Neural progenitor cell (in vitro differentiated cells): ENCODE data around the gene ANO2.

Experiments
- EZH2 ChIP-seq: fragments of 200-600 bp; sonication (generic); IDR thresholded peaks from 2 replicates; pipeline ENCODE4 v1.6.1; 2017; ENCODE audit warnings: antibody characterized with exemption, mild to moderate bottlenecking, moderate library complexity
- TF ChIP-seq, protein P1 (sequence below): fragments of 200-600 bp; sonication (generic); IDR thresholded peaks from 2 replicates; pipeline ENCODE4 v1.5.1; 2017; ENCODE audit warnings: antibody characterized with exemption, mild to moderate bottlenecking

DNA sequence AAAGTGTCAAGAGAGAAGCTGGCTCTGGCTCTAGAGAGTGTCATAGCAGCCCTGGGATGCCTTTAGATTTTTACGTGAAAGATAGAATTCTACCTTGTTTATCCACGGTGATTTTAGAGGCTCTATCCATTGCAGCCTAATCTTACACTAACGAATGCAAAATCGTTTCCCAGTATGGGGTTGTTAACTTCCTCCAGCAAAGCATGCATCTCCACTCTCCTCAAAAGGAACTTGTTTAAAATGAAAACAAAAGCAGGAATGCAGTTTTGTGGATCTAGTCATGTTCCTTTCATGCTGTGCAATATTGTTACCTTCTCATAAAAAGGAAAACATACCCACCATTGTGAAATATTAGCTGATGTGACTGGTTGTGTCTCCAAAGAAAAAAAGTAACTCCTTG lies 88.4 kb downstream of the ANO2 start:
- TF ChIP-seq, protein P1, sequence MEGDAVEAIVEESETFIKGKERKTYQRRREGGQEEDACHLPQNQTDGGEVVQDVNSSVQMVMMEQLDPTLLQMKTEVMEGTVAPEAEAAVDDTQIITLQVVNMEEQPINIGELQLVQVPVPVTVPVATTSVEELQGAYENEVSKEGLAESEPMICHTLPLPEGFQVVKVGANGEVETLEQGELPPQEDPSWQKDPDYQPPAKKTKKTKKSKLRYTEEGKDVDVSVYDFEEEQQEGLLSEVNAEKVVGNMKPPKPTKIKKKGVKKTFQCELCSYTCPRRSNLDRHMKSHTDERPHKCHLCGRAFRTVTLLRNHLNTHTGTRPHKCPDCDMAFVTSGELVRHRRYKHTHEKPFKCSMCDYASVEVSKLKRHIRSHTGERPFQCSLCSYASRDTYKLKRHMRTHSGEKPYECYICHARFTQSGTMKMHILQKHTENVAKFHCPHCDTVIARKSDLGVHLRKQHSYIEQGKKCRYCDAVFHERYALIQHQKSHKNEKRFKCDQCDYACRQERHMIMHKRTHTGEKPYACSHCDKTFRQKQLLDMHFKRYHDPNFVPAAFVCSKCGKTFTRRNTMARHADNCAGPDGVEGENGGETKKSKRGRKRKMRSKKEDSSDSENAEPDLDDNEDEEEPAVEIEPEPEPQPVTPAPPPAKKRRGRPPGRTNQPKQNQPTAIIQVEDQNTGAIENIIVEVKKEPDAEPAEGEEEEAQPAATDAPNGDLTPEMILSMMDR = no peak
- no peak for TF ChIP-seq EZH2
